OCI-LY7 (cell line): ENCODE data around the gene RAD21L1.

Experiments
- CTCF ChIP-seq: fragments of 200-600 bp; sonication (generic); conservative IDR thresholded peaks from 2 replicates; pipeline ENCODE4 v1.5.1; 2014; ENCODE audit warnings: mild to moderate bottlenecking, antibody characterized with exemption, low read length, moderate library complexity, mixed read lengths
- EZH2phosphoT487 ChIP-seq: fragments of 200-600 bp; sonication (generic); IDR thresholded peaks from 2 replicates; pipeline ENCODE4 v1.6.1; 2018; ENCODE audit warnings: low read depth, borderline replicate concordance, mild to moderate bottlenecking, mixed run types, antibody characterized with exemption, low read length, moderate library complexity, mixed read lengths

GRCh38 chr20:1198751-1199150 lies 27.1 kb upstream of the RAD21L1 start:
- TF ChIP-seq CTCF (no peak), EZH2phosphoT487 (no peak)
